Loucy (cell line): Measurements from ENCODE around the gene RESP18.

Source experiments
- H2AFZ ChIP-seq: fragments of 200-600 bp; sonication (generic); 2 replicates; pipeline ENCODE4 v1.6.0; 2016; ENCODE audit warnings: antibody characterized with exemption, mild to moderate bottlenecking, low read length, moderate library complexity
- H3F3A ChIP-seq: fragments of 200-600 bp; 2 replicates; pipeline ENCODE4 v1.6.0; 2016; ENCODE audit warnings: antibody characterized with exemption, low read depth, mild to moderate bottlenecking
- H3K27me3 ChIP-seq: fragments of 200-600 bp; sonication (generic); 2 replicates; pipeline ENCODE4 v1.6.1; 2014; ENCODE audit warnings: low read length, mild to moderate bottlenecking; ENCODE audit not compliant: insufficient read depth, poor library complexity, severe bottlenecking
- H3K36me3 ChIP-seq: fragments of 200-600 bp; sonication (generic); 2 replicates; pipeline ENCODE4 v1.6.1; 2016; ENCODE audit warnings: low read length; ENCODE audit not compliant: insufficient read depth
- H3K4me1 ChIP-seq: fragments of 200-600 bp; sonication (generic); 2 replicates; pipeline ENCODE4 v1.5.1; 2014; ENCODE audit warnings: low read length, mild to moderate bottlenecking; ENCODE audit not compliant: insufficient read depth, poor library complexity, severe bottlenecking
- H3K4me2 ChIP-seq: fragments of 200-600 bp; sonication (generic); 2 replicates; pipeline ENCODE4 v1.6.0; 2014; ENCODE audit warnings: antibody characterized with exemption, low read length, low read depth, mild to moderate bottlenecking; ENCODE audit not compliant: poor library complexity, severe bottlenecking
- H3K4me3 ChIP-seq: fragments of 200-600 bp; sonication (generic); 2 replicates; pipeline ENCODE4 v1.5.1; 2014; ENCODE audit warnings: low read length, mild to moderate bottlenecking, mixed read lengths; ENCODE audit not compliant: poor library complexity, severe bottlenecking
- H3K79me2 ChIP-seq: fragments of 200-600 bp; sonication (generic); 2 replicates; pipeline ENCODE4 v1.6.1; 2014; ENCODE audit warnings: low read length; ENCODE audit not compliant: insufficient read depth
- H3K9ac ChIP-seq: fragments of 200-600 bp; sonication (generic); 2 replicates; pipeline ENCODE4 v1.6.0; 2014; ENCODE audit warnings: mild to moderate bottlenecking, low read depth, low read length, moderate library complexity; ENCODE audit not compliant: poor library complexity, severe bottlenecking
- H3K9me2 ChIP-seq: fragments of 200-600 bp; sonication (generic); replicated peaks from 2 replicates; pipeline ENCODE4 v1.6.1; 2016; ENCODE audit warnings: low read depth, low read length, mixed read lengths
- H3K9me3 ChIP-seq: fragments of 200-600 bp; sonication (generic); 2 replicates; pipeline ENCODE4 v1.6.1; 2014; ENCODE audit warnings: mild to moderate bottlenecking, antibody characterized with exemption, low read length, low read depth; ENCODE audit not compliant: insufficient read depth
- H4K20me1 ChIP-seq: fragments of 200-600 bp; sonication (generic); 2 replicates; pipeline ENCODE4 v1.6.0; 2014; ENCODE audit warnings: antibody characterized with exemption, low read length, mild to moderate bottlenecking; ENCODE audit not compliant: insufficient read depth, poor library complexity, severe bottlenecking
- EZH2phosphoT487 ChIP-seq: fragments of 200-600 bp; IDR thresholded peaks from 2 replicates; pipeline ENCODE4 v1.6.1; 2018; ENCODE audit warnings: antibody characterized with exemption, mild to moderate bottlenecking, moderate library complexity, borderline replicate concordance
- TF ChIP-seq, protein P1 (sequence below): fragments of 200-600 bp; sonication (generic); conservative IDR thresholded peaks from 2 replicates; pipeline ENCODE4 v1.5.1; 2014; ENCODE audit warnings: mild to moderate bottlenecking, antibody characterized with exemption, low read length

The RESP18 gene

GRCh38 chr2:219332542-219332941 lies at the start of gene RESP18:
Gene RESP18 (minus strand): TSS chr2:219332744.
- no peak within 1 kb of the TSS for H3K4me2 ChIP-seq

DNA sequence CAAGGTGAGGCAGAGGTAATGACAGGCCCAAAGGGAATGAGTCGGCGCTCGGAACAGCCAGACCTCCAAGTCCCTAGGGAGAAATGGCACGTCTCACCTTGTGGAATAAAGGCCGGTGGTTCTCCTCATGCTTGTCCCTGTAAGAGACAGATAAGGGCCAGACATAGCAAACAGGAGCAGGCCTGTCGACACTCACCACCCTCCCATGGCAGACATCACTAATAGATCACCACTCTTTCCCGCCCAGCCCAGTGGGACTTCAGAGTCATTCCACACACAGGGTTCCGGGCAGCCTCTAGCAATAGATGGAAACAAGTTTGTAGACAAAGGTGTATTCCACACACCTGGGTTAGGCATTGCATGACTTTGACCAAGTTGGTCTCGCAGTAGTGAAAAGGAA lies 48.9 kb upstream of the RESP18 start:
- TF ChIP-seq, protein P1, sequence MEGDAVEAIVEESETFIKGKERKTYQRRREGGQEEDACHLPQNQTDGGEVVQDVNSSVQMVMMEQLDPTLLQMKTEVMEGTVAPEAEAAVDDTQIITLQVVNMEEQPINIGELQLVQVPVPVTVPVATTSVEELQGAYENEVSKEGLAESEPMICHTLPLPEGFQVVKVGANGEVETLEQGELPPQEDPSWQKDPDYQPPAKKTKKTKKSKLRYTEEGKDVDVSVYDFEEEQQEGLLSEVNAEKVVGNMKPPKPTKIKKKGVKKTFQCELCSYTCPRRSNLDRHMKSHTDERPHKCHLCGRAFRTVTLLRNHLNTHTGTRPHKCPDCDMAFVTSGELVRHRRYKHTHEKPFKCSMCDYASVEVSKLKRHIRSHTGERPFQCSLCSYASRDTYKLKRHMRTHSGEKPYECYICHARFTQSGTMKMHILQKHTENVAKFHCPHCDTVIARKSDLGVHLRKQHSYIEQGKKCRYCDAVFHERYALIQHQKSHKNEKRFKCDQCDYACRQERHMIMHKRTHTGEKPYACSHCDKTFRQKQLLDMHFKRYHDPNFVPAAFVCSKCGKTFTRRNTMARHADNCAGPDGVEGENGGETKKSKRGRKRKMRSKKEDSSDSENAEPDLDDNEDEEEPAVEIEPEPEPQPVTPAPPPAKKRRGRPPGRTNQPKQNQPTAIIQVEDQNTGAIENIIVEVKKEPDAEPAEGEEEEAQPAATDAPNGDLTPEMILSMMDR = no peak
- no peak for TF ChIP-seq EZH2phosphoT487
- Histone ChIP-seq H3F3A (no peaks in the 10 kb centered on the region), H3K79me2 (peaks cover 14% of the 10 kb centered on the region; the same call in 1 of the 2 replicates), H3K27me3 (no peaks in the 10 kb centered on the region), H3K9me2 (no peaks in the 10 kb centered on the region), H3K9ac (no peak overlapping the region), H3K4me3 (no peak overlapping the region), H2AFZ (no peak overlapping the region), H3K36me3 (peaks cover 16% of the 10 kb centered on the region; the same call in 1 of the 2 replicates), H3K4me2 (no peak overlapping the region), H3K9me3 (no peaks in the 10 kb centered on the region), H3K4me1 (peaks cover 4% of the 10 kb centered on the region), H4K20me1 (peaks cover 3% of the 10 kb centered on the region)

More at GRCh38 chr2:219332542-219332941, at the start of gene RESP18:
- Histone ChIP-seq H3K79me2 (no peaks in the 10 kb centered on the region), H3K9me2 (no peaks in the 10 kb centered on the region), H3K27me3 (no peaks in the 10 kb centered on the region), H3F3A (no peaks in the 10 kb centered on the region), H3K4me1 (no peaks in the 10 kb centered on the region), H3K9me3 (no peaks in the 10 kb centered on the region), H3K4me3 (no peak within 1 kb of the TSS), H4K20me1 (no peaks in the 10 kb centered on the region), H3K36me3 (no peaks in the 10 kb centered on the region), H3K9ac (no peak within 1 kb of the TSS), H2AFZ (no peak within 1 kb of the TSS)
- TF ChIP-seq, protein P1 = no peak
- TF ChIP-seq EZH2phosphoT487 = no peak

DNA sequence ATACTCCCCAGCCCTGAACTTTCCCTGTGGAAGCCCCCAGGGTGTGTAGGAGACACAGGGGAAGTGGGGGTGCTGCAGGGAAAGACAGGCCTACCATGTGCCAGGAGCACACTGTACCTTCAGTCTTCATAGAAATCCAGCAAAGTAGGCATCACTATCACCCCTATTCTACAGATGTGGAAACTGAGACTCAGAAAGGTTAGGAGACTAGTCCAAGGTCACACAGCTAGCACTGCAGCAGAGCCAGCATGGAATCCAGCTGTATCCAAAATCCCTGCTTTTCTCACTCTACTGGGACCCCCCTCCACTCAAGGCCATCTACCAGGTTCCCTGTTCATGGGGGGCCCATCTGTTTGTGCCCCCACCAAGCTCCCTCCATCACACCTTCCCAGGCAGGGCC lies 48.4 kb upstream of the RESP18 start:
- TF ChIP-seq EZH2phosphoT487 = no peak
- TF ChIP-seq, protein P1 = no peak
- no peaks in the 10 kb centered on the region for H4K20me1 ChIP-seq
- H2AFZ ChIP-seq = no peak overlapping the region

More for the DNA sequence above, 48.4 kb upstream of the RESP18 start:
- Histone ChIP-seq H3K79me2 (peaks cover 8% of the 10 kb centered on the region; the same call in 1 of the 2 replicates), H3K4me2 (no peak overlapping the region), H3K9me3 (no peaks in the 10 kb centered on the region), H3F3A (no peaks in the 10 kb centered on the region), H3K27me3 (no peaks in the 10 kb centered on the region), H3K9ac (no peak overlapping the region), H3K4me1 (no peaks in the 10 kb centered on the region), H3K36me3 (peaks cover 16% of the 10 kb centered on the region; the same call in 1 of the 2 replicates), H3K9me2 (no peaks in the 10 kb centered on the region), H3K4me3 (no peak overlapping the region)
